ENCODE results near the gene CELF5. TPM values are rescaled to one million over a fixed set of nuclear protein-coding genes. Genes with fewer than 3 reads are reported as not detected.

CELF5 gene
- 0.13 TPM in 1 of 2 replicates, not detected in the other for total RNA-seq (2014; rRNA removed; shearing (Covaris generic))
- total RNA-seq (2022): not detected in 2 replicates
- Bru-seq, nascent RNA: percentile 12 among the genes with signal in this experiment
- percentile 14 among the genes with signal in this experiment for BruChase-seq, experiment 1, labeled RNA remaining after a 6-hour chase
- BruChase-seq, experiment 2, labeled RNA remaining after a 2-hour chase: percentile 13 among the genes with signal in this experiment
- long read RNA-seq: 0 reads

DNA sequence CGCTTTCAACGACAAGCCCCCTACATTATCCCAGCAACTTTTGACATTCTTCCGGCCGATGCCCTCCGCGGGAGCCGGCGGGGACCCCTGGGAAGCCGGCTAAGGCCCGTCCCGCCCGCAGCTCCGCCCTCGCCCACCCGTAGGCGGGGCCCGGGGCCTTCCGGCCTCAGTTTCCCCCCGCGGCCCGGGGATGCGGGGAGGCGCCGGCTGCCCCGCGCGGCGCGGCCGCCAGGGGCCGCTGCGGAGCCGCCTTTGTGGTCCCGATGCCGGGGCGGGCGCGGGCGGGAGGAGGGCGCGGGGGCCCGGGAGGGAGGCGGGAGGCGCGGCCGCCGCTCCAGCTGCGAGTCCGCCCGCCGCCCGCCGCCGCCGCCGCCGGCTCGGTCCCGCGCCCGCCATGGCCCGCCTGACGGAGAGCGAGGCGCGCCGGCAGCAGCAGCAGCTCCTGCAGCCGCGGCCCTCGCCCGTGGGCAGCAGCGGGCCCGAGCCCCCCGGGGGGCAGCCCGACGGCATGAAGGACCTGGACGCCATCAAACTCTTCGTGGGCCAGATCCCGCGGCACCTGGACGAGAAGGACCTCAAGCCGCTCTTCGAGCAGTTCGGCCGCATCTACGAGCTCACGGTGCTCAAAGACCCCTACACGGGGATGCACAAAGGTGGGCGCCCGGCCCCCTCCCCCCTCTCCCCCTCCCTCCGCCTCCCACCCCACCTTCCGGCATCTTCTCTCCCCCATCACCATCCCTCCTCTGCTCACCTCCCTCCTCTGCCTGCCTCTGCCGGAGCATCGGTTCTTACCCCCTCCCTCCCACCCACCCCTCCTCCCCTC lies at the start of gene CELF5:
Gene CELF5, plus strand, starts transcription at position 316 of the 823 bp plus-strand sequence. Its CDS starts 79 bp downstream, at position 395.
- CTCF ChIA-PET (ENCODE audit: unreplicated experiment): no interaction called here
- H3K4me1 ChIP-seq (ENCODE audit: insufficient read depth, low read length, poor library complexity, severe bottlenecking): peaks cover 6% of the 10 kb centered on the region
- H3K4me3 ChIP-seq (ENCODE audit: low read depth, low read length, poor library complexity, severe bottlenecking): peak within 1 kb of the TSS; percentile 41
- POLR2A ChIA-PET: no interaction called here
- no TSS peak for BruUV-seq (replicated peaks)
- H2AFZ ChIP-seq (ENCODE audit: low read length): no peak within 1 kb of the TSS
- no peaks in the 10 kb centered on the region for H3K36me3 ChIP-seq (ENCODE audit: insufficient read depth, low read length)
- TF ChIP-seq EZH2phosphoT487 (IDR thresholded peaks at IDR 0.05; ENCODE audit: borderline replicate concordance, low read depth, low read length): no peak
- TF ChIP-seq, protein P1, sequence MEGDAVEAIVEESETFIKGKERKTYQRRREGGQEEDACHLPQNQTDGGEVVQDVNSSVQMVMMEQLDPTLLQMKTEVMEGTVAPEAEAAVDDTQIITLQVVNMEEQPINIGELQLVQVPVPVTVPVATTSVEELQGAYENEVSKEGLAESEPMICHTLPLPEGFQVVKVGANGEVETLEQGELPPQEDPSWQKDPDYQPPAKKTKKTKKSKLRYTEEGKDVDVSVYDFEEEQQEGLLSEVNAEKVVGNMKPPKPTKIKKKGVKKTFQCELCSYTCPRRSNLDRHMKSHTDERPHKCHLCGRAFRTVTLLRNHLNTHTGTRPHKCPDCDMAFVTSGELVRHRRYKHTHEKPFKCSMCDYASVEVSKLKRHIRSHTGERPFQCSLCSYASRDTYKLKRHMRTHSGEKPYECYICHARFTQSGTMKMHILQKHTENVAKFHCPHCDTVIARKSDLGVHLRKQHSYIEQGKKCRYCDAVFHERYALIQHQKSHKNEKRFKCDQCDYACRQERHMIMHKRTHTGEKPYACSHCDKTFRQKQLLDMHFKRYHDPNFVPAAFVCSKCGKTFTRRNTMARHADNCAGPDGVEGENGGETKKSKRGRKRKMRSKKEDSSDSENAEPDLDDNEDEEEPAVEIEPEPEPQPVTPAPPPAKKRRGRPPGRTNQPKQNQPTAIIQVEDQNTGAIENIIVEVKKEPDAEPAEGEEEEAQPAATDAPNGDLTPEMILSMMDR (conservative IDR thresholded peaks at IDR 0.05; ENCODE audit: low read length): peak; percentile 62
- no peaks in the 10 kb centered on the region for H4K20me1 ChIP-seq (ENCODE audit: insufficient read depth, low read length)
- peak within 1 kb of the TSS; percentile 48; the same call in 1 of the 2 replicates for H3K4me2 ChIP-seq (ENCODE audit: low read length)
- H3K9me2 ChIP-seq (ENCODE audit: insufficient read depth, low read length): no peaks in the 10 kb centered on the region
- intact Hi-C loops (cut with micrococcal nuclease; ENCODE audit: unreplicated experiment): no loop called here
- no peaks in the 10 kb centered on the region for H3K79me2 ChIP-seq (ENCODE audit: insufficient read depth, low read depth, low read length)
- H3K27ac ChIP-seq (ENCODE audit: low read depth, low read length, poor library complexity, severe bottlenecking): no peak within 1 kb of the TSS
- no peaks in the 10 kb centered on the region for H3K9me3 ChIP-seq (ENCODE audit: low read length)
- peak; percentile 60 for DNase-seq (ENCODE audit: low spot score)

DNA sequence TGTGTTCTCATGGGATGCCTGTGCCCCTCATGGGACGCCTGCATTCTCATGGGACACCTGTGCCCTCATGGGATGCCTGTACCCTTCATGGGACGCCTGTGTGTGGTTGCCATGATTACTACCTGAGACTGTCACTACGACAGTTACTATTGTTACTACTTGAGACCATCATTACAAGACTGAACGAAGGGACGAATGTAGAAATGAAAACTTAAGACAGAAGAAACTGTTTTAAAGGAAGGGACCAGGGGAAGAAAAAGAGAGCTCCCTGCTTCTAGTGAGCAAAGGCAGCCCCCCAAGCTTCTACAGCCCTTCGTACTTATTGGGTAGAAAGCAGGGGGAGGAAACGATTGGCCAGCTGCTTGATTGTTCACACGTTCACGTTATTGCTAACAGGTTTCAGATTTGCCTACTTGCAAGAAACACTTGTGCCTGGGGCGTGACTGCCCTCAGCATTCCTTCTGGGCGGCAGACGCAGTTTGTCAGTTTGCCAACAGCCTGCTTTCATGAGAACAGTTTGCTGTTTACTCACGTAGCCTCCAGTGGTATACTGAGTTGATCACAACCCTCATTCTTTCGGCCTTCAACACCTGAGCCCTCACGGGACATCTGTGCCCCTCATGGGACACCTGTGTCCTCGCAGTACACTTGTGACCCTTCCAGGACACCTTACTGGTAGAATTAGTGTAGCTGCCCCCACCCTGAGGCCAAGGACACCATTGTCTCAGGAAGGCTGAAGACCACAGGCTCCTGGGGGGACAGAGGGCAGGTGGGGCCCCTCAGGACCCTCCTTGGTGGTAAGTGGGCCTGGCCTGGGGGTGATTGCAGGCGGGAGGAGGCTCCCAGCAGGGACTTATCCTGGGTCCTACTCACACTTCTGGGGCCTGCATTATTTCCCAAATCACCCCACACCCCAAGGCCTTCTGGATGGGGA lies 48.4 kb upstream of the CELF5 start:
- Histone ChIP-seq H3K4me3 (ENCODE audit: low read depth, low read length, poor library complexity, severe bottlenecking) (no peak overlapping the region), H3K27ac (ENCODE audit: low read depth, low read length, poor library complexity, severe bottlenecking) (no peak overlapping the region), H2AFZ (ENCODE audit: low read length) (no peak overlapping the region), H3K4me2 (ENCODE audit: low read length) (0 out of 2 replicates have a peak overlapping the region, but pooled peaks have one; percentile 6), H3K36me3 (ENCODE audit: insufficient read depth, low read length) (no peaks in the 10 kb centered on the region), H3K9me2 (ENCODE audit: insufficient read depth, low read length) (no peaks in the 10 kb centered on the region), H3K9me3 (ENCODE audit: low read length) (no peaks in the 10 kb centered on the region), H3K4me1 (ENCODE audit: insufficient read depth, low read length, poor library complexity, severe bottlenecking) (peaks cover 61% of the 10 kb centered on the region), H3K79me2 (ENCODE audit: insufficient read depth, low read depth, low read length) (no peaks in the 10 kb centered on the region), H4K20me1 (ENCODE audit: insufficient read depth, low read length) (no peaks in the 10 kb centered on the region)
- POLR2A ChIA-PET: no interaction called here
- intact Hi-C loops (cut with micrococcal nuclease; ENCODE audit: unreplicated experiment): no loop called here
- BruUV-seq (replicated peaks): no TSS peak
- CTCF ChIA-PET (ENCODE audit: unreplicated experiment): no interaction called here
- TF ChIP-seq, protein P1 (conservative IDR thresholded peaks at IDR 0.05; ENCODE audit: low read length): no peak
- no peak for TF ChIP-seq EZH2phosphoT487 (IDR thresholded peaks at IDR 0.05; ENCODE audit: borderline replicate concordance, low read depth, low read length)
- no peak for DNase-seq (ENCODE audit: low spot score)

Data from OCI-LY7 (cell line).